ENCODE results near the gene MACO1.
"Not testable (repeated sequence)": the region's sequence is repeated elsewhere in the genome, so short reads cannot be mapped to it uniquely, and the experiment has no call there.

MACO1 gene

DNA sequence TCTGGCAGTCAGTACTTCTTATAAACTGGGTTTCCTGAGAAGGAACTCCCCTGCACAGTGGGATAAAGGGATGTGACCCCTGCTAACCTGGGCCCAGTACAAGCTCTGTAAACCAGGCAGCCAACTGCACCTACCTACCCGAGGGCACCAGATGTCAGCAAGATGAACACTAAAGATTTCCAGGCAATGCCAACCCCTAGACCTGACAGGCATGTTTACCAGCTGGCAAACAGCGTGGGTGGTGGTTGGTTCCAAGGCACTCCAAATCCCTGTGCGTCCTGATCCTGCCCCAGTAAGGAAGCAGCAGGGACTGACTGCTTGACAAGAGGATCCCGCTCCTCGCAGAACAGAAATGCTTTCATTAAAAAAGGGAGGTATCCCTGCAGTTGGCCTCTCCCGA, 7.5 kb upstream of the MACO1 start:
- not testable (repeated sequence) for DNase-seq (ENCODE audit: low spot score)

DNA sequence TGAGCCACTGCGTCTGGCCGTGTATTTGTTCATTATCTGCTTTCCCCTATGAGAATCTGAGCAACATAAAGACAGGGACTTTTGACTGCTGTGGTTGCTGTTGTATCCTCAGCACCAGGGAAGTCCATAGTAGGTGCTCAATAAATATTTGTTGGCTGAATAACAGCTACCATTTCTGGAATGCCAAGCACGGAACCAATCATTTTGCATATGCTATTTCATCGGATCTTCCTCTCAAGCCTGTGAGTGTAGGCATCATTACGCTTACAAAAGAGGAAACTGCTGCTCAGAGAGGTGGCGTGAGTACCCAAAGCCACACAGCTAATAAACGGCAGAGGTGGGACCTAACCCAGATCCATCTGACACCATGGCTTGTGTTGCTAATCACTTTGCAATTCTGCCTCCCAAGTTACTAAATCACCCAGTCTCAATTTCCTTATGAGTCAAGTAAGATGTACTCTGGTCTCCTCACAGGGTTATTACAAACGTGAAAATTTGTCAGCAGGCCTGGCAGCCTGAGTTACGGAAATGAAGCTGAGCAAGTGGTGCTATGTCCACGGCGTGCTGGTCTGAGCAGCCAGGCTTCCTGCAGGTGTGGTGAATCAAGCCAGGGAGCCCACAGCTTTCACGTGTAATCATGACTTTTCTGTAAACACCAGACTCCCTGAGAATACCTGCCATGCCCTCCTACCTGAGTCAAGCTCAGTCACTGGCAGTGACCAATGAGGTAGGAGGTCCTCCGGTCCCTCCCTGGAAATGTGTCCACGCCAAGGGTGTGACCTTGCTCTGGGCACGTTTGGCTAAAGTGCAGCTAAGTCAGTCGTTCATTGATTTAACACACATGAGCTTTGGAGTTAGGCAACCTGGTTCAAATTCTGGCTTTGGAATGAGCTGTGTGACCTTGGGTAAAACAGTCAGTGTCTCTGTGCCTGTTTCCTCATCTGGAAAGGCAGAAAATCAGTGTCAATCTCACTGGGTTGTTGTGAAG, 5.3 kb upstream of the MACO1 start:
- DNase-seq (ENCODE audit: low spot score), result no peak

DNA sequence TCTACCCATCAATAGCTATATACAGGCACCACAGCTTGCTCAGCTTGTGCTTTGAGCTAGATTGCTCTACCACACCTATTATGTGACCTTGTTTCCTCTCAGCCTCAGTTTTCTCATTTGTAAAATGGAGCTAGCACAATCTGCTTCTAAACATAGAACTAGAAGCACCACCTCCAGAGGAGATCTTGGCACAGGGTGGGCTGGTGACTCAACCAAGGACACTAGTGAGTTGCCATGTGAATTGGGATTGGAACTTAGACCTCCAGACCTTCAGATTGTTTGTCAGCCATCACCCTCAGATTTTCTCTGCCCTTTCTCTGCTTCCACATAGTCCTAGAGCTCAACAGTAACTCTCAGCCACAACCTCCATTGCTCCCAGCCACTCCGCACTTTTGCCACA, 3.0 kb upstream of the MACO1 start:
- no peak for DNase-seq (ENCODE audit: low spot score)

DNA sequence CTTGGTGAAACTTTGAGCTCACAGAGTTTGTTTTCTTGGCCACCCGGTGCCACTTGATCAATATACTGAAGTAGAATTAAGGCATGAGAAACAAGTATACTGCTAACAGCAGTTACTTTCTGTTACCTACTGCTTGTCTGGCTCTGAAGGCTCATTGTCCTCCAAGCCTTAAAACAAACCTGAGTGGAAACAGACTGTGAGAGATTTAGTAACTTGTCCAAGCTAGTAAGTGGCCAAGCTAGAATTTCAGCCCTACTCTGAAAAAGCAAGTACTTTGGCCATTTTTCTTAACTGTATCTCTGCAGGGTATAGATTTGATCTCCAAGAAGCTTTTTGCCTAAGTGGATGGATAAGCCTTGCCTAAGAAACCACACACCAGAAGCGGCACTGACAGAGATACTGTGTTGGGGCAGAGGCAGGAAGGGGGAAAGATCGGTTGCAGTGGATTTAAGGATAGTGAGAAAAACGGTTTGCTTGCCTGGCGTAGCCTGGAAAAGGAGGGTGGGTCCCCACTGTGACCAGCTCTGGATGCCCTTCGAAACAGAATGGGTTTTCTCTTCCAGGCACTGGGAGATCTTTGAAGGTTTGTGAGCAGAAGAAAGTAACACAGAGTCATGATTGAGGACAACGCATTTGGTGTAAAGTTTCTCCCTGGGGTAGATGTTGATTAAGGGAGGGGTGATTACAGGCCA, 2.1 kb upstream of the MACO1 start:
- no peak for DNase-seq (ENCODE audit: low spot score)

DNA sequence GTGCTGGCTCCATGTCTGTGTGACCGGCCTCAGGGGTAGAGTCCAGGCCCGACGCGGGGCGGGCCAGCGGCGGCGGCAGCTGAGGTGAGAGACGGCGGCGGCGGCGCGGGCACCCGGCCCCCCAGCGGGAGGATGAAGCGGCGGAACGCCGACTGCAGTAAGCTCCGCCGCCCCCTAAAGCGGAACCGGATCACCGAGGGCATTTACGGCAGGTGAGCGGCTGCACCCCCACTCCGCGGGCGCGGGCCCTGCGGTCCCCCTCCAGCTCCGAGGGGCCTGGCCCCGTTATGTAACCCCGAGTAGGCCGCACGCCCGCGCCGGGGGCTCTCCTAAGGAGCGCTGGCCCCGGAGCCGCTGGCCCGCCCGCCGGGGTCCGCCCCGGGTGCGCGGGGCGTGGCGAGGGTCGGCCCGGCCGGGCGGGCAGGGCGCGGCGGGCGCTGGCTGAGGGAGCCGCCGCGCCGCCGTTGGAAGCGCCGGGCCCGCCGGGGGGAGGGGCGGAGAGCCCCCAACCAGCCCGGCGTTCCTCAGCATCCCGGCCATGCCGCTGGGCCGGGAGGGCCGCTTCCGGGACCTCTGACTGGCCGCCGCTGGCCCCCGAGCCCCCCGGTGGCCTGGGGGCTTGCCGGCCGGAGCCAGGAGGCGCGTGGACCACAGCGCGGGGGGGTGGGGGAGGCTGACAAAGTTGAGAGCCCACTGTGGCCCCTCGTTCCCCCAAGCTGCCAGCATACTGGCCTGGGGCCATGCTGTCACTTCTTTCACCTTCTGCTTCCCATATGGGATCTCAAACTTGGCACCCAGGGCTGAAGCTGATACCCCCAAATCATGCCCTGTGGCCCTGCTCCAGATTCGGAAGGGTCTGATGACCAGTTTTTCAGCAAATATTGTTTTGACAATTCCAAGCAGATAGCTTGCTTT, 527 bp downstream of the MACO1 start:
- DNase-seq (ENCODE audit: low spot score), result no peak

DNA sequence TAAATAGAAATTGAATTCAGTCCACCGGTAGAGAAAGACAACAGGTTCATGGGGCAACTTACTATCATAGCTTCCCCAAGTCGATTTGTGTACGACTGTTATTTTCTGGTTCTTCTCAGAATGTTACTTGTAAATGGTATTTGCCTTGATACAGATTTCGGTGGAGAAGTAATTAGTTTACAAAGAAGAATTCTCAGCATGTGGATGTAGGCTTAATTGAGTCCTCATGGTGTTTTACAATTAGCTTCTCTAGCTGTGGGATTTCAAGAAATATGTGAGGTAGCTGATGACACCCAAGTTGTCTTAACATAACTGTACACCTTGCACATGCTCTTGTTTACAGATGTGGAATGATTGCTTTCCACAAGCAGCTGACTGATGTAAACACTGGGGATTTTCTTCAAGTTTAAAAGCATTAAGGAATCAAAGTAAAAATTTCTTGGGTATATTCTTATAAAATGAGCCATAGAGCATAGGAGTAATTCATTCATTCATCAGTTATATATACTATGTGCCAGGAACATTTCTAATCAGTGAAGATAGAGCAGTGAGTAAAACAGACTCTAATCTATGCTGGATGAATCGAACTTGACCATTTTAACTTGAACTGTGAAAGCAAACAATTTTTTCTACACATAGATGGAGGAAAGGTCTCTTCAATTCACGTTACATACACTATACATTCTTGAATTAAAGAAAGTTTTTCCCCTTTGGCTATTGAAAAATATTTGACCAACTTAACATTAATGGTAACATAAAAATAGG, 1.4 kb downstream of the MACO1 start:
- DNase-seq (ENCODE audit: low spot score), result no peak

DNA sequence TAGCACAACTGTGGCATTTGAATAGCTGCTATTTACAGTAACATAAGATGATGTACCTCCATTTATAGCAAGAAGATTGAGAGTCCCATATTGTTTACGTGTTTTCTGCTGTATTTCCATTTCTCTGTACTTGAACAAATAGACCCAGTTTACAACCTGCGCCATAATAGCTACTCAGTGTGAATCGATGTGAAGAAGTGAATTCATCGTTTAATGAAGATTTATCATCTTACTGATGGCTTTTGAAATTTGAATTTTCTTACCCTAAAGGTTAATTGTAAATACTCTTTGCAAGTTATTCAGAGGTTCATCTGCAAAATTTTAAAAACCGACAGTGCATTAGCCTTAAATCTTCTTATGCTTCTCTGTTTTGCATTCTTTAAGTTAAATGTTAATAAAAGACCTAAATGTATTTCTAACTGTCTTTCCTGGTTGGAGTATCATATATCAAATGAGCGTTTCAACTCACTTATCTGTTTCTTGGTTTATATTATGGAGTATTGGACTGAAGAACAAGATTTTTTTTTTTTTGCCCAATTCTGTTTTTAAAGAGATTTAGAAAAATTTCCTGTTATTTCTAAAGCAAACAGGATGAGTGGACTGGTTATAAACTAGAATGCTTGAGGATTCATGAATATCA, 2.2 kb downstream of the MACO1 start:
- DNase-seq (ENCODE audit: low spot score), result no peak

DNA sequence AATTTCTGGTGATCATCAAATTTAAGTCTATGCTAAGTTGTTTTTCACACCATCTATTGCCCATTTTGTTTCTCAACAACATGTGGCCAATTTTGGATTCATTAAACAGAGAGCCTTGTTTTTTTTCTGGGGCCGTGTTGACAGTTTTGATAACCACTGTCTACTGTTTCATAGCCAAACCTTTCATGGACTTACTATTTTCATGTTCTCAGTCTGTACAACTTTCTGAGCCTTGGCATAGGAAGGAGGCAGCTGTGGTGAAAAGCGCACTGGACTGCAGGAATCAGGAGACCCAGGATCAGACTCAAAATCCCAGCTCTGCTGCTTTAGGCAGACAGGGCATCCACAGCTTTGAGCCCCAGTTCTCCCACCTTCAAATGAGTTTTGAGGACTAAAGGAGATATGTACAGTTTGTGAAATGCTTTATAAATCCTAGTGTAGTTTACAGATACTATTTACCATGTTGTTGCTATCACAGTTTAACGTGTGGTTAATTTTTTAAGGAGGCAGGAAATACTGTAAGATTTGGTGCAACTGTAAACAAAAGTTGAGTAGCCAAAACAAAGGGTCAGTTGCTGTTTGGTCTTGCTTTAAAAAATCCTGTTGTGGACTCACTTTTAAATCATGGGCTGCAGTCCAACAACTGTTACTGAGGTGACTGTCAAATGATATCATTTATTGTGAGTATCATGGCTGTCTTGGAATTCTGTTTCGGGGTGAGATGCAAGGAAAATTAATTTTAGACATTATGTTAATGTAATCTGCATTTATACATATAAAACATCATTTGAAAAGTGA, 2.9 kb downstream of the MACO1 start:
- DNase-seq (ENCODE audit: low spot score), result no peak

DNA sequence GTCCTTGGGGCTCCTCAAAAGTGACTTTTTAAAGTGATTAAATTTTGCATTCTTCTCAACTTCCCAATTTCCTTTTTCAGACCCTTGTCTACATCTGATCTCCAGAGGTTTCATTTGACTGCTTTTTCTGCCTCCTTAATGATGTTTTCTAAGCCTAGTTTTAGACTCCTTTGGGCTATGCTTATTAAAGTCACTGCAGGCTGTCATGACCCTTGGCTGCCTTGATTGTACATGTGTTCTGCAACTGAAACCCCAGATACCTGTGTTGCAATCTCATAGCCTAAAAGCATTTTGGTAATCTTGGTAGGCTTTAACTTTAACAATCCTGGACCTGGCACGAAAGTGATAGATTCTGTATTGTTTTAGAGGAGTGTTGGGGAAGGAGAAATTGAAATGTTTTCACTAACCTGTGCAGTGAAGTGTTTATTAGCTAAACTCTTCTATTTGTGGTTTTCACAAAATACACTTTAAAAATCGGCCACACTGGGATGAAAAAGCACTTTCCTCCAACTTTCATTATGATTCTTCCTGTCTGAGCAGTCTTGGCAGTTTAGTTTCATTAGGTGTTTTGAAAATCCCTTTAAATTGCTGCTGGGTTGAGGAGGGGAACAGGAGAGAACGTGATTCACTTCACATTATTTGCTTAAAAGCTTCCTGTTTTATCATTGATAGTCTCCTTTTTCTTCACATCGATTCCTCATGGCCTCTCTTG, 4.9 kb downstream of the MACO1 start:
- DNase-seq (ENCODE audit: low spot score), result no peak

DNA sequence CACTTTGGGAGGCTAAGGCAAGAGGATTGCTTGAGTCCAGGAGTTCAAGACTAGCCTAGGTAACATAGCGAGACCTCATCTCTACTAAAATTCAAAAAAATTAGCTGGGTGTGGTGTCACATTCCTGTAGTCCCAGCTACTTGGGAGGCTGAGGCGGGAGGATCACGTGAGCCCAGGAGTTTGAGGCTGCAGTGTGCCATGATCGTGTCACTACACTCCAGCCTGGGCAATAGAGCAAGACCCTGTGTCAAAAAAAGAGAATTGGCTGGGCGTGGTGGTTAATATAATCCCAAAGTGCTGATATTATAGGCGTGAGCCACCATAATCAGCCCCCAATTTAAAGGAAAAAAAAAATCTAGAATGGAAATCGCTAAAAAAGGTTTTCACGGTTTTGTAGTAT, 7.0 kb downstream of the MACO1 start:
- DNase-seq (ENCODE audit: low spot score), result no peak

DNA sequence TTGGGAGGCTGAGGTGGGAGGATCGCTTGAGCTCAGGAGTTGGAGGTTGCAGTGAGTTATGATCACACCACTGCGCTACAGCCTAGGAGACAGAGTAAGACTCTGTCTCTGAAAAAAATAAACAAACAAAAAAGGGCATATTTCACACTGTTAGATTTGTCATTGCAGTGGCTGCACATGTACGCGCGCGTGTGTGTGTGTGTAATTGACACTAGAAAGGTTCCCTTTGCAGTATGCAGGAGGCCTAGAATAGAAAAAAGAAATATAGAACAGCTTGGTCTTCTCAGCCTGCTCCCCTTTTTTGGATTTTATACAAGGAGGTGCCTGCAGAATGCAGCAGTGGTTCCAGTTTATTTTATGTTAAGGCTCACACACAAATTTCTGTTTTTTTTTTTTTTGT, 8.6 kb downstream of the MACO1 start:
- no peak for DNase-seq (ENCODE audit: low spot score)

DNA sequence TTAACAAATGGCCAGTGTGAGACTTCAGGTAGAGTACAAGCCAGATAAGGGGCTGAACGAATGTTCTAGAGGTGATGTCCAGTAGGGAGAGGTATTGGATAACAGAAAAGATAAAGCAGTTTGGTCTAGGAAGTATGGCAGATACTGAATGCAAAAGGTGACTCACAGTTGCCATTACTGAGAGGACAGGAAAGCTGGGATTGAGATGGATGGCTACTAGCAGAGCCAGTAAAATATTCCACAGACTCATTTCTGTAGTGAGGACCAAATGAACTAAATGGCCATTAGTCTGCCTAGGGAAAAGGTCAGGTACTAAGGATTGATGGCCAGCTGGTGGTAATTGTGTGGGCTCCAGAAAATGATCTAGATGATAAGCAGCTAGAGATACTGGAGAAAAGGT, 11.5 kb downstream of the MACO1 start:
- no peak for DNase-seq (ENCODE audit: low spot score)

DNA sequence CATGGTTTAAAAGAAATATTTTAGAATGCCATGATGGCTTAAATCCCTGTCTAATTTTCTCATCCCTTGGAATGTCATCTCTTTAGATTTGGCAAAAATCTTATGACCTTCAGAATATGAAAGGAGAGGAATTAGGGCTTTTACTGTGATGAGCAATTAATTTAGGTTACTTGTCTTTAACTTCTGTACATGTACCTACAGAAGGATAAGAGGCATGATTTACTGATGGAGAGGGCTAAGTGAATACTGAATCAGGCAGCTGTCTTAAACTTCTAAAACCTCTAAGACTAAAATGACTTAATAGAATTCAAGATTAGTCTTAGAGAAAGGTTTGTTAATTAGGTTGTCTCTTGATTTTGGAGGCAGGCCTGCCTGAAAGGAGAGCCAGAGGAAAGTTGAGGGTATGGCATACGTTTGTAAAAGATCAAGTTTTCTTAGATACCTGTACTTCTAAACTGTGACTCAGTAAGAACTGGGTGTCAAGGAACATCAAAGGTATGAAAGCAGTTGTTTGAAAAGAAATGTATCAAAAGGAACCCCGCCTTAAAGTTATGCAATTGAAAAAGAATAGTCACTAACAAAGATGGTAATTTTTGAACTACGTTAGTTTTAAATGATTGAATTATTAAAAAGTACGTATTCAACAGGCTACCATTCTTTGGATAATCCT, 12.5 kb downstream of the MACO1 start:
- DNase-seq (ENCODE audit: low spot score), result no peak

DNA sequence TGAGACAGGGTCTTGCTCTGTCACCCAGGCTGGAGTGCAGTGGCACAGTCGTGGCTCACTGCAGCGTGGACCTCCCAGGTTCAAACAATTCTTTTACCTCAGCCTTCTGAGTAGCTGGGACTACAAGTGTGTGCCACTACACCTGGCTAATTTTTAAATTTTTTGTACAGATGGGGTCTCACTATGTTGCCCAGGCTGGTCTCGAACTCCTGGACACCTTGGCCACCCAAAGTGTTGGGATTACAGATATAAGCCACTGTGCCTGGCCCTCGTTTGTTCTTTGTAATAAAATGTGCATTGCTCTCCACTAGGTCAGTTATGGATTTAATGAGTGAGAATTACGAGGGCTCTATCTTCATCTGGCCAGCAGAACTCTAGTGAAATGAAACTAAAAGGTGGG, 13.9 kb downstream of the MACO1 start:
- DNase-seq (ENCODE audit: low spot score), result not testable (repeated sequence)

DNA sequence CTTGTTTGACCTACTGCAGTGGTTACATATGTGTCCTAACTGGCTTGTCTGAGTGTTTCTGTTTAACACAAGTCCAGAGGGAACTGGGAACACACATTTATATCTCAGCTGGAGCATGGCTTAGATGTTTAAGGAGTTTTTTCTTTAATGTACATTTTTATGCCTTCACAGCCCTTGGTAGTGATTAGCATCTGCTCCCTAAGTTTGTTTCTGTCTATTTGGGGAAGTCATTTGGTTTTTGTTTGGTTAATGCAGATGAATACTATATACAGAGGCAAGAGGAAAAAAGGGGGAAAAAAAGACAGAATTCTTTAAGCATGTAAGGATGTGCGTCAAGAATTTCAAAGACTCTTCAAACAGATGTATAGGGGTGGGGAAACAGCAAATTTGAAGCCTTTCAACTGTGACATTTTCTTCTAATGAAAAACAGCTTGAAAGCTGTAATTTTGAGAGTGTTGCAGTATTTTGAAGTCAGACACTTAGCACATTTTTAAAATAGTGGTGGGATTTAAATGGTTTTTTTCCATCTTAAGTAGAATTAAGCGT, 15.4 kb downstream of the MACO1 start:
- no peak for DNase-seq (ENCODE audit: low spot score)

DNA sequence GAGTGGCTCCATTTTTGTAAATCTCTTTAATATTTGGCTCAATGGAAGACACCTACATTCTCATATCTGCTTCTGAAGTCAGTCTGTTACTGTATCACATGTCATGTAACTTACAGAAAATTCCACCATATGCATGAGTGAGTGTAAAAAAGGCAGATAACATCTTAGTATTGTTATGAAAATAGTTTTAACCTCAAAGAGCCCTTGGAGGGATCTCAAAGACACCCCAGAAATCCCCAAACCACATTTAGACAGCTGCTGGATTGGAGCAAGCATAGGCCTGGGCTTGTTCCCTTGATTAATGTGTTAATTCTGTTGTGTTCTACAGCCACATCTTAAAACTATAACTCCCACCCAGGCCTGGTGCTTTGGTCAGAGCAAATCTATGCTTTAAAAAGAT, 16.9 kb downstream of the MACO1 start:
- DNase-seq (ENCODE audit: low spot score), result no peak

DNA sequence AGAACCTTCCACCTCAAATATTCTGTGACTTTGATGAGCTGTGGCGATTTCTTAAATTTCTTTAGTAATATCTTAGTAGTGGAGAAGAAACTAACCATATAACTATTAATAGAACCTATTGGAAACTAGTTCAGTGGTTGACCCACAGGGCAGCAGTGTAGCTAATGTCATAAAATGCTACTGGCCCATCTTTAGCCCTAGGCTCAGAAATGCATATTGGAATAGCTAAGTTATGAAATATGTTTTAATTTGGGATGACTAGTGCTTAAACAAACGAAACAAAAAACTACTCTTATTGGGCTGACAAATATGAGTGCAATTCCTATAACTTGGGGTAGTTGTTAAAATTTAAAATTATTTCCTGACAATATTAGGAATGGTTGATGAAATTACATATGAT, 20.2 kb downstream of the MACO1 start:
- no peak for DNase-seq (ENCODE audit: low spot score)

DNA sequence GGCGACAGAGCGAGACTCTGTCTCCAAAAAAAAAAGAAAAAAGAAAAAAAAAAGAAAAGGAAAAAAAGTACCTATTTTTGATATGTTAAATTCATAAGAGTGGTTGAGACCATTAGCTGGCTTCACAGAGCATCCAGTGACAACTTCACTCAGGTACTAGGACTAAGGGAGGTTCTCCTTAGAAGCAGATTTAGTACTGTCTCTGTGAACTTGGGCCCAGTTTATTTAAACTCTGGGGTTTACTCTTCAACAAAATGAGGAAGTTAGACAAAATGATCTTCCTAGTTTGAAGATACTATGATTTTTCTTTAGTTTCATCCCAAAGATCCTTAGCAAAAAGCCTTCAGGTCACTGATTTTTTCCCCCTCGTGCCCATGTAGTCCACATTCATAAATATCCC, 21.2 kb downstream of the MACO1 start:
- DNase-seq (ENCODE audit: low spot score), result no peak

DNA sequence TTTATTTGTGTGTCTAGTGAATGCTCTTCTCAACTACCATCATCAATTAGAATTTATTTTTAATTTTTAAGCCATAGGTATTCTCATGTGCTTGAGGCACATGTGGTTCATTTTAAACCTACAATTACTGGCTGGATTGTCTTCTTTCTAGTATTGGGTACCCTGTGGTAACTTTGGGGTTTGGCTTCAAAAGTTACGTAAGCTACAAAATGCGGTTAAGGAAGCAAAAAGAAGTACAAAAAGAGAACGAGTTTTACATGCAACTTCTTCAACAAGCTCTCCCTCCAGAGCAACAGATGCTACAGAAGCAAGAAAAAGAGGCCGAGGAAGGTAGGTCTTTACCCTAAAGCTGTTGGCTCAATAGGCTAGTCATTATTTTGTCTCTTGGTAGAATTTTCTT, 25.8 kb downstream of the MACO1 start:
- DNase-seq (ENCODE audit: low spot score), result no peak

All from LoVo (cell line).